Muscle layer of duodenum (tissue), 2 donors: ENCODE results near the gene DISC1.

Experiments used
- H3K27ac ChIP-seq: one replicate; pipeline ENCODE4 v1.7.0; 2013; ENCODE audit warnings: mild to moderate bottlenecking, low read length
- H3K27me3 ChIP-seq: one replicate; pipeline ENCODE4 v1.7.0; 2013; ENCODE audit warnings: low read depth, mild to moderate bottlenecking, control low read depth, low read length
- H3K36me3 ChIP-seq, 2 donors: one replicate each; pipeline ENCODE4 v1.7.0; 2013; ENCODE audit warnings: low read length in 2 of 2, control low read depth in 1 of 2, mild to moderate bottlenecking in 1 of 2; ENCODE audit not compliant: insufficient read depth in 2 of 2, control insufficient read depth in 1 of 2
- H3K4me1 ChIP-seq, 2 donors: one replicate each; pipeline ENCODE4 v1.7.0; 2013; ENCODE audit warnings: low read length in 2 of 2, mild to moderate bottlenecking in 2 of 2, control low read depth in 1 of 2, moderate library complexity in 1 of 2; ENCODE audit not compliant: insufficient read depth in 2 of 2, control insufficient read depth in 1 of 2
- H3K4me3 ChIP-seq, 2 donors: one replicate each; pipeline ENCODE4 v1.7.0; 2013; ENCODE audit warnings: low read length in 2 of 2, low read depth in 1 of 2, mild to moderate bottlenecking in 1 of 2
- H3K9me3 ChIP-seq, 2 donors: one replicate each; pipeline ENCODE4 v1.7.0; 2013; ENCODE audit warnings: low read length in 2 of 2, control low read depth in 1 of 2, mild to moderate bottlenecking in 1 of 2; ENCODE audit not compliant: control insufficient read depth in 1 of 2
- donor health status: healthy.

The DISC1 gene

GRCh38 chr1:231810415-231810814, 183.8 kb downstream of the DISC1 start:
- Histone ChIP-seq H3K36me3 (no peaks in the 10 kb centered on the region), H3K27ac (no peak overlapping the region), H3K27me3 (no peaks in the 10 kb centered on the region), H3K4me3 (no peak overlapping the region), H3K9me3 (no peaks in the 10 kb centered on the region), H3K4me1 (no peaks in the 10 kb centered on the region)

GRCh38 chr1:231814021-231814420, 187.4 kb downstream of the DISC1 start:
- Histone ChIP-seq H3K27ac (no peak overlapping the region), H3K9me3 (no peaks in the 10 kb centered on the region), H3K4me3 (no peak overlapping the region), H3K4me1 (no peaks in the 10 kb centered on the region), H3K36me3 (no peaks in the 10 kb centered on the region), H3K27me3 (no peaks in the 10 kb centered on the region)

- Histone ChIP-seq H3K36me3 (no peaks in the 10 kb centered on the region), H3K27me3 (no peaks in the 10 kb centered on the region), H3K27ac (no peak overlapping the region), H3K4me3 (no peak overlapping the region), H3K4me1 (no peaks in the 10 kb centered on the region), H3K9me3 (no peaks in the 10 kb centered on the region)
Measured at GRCh38 chr1:231814521-231814920, 187.9 kb downstream of the DISC1 start.

GRCh38 chr1:231817801-231818200, 191.2 kb downstream of the DISC1 start:
- Histone ChIP-seq H3K9me3 (no peaks in the 10 kb centered on the region), H3K4me1 (no peaks in the 10 kb centered on the region), H3K4me3 (no peak overlapping the region), H3K36me3 (no peaks in the 10 kb centered on the region), H3K27me3 (no peaks in the 10 kb centered on the region), H3K27ac (no peak overlapping the region)

GRCh38 chr1:231818337-231818736, 191.7 kb downstream of the DISC1 start:
- no peaks in the 10 kb centered on the region for H3K9me3 ChIP-seq

GRCh38 chr1:231821281-231821680, 194.7 kb downstream of the DISC1 start:
- H3K27ac ChIP-seq, result no peak overlapping the region
- no peaks in the 10 kb centered on the region for H3K9me3 ChIP-seq
- no peaks in the 10 kb centered on the region for H3K36me3 ChIP-seq
- H3K27me3 ChIP-seq, result no peaks in the 10 kb centered on the region
- H3K4me3 ChIP-seq, result no peak overlapping the region
- no peaks in the 10 kb centered on the region for H3K4me1 ChIP-seq

More at GRCh38 chr1:231818337-231818736, 191.7 kb downstream of the DISC1 start:
- Histone ChIP-seq H3K4me1 (no peaks in the 10 kb centered on the region), H3K27ac (no peak overlapping the region), H3K27me3 (no peaks in the 10 kb centered on the region), H3K36me3 (no peaks in the 10 kb centered on the region), H3K4me3 (no peak overlapping the region)

GRCh38 chr1:231822041-231822440, 195.5 kb downstream of the DISC1 start:
- no peaks in the 10 kb centered on the region for H3K4me1 ChIP-seq

GRCh38 chr1:231826566-231826965, 200.0 kb downstream of the DISC1 start:
- H3K9me3 ChIP-seq, result no peaks in the 10 kb centered on the region
- no peak overlapping the region for H3K4me3 ChIP-seq
- no peaks in the 10 kb centered on the region for H3K27me3 ChIP-seq
- peaks cover 0 to 9% of the 10 kb centered on the region in 2 donors for H3K4me1 ChIP-seq
- no peaks in the 10 kb centered on the region for H3K36me3 ChIP-seq
- no peak overlapping the region for H3K27ac ChIP-seq

More at GRCh38 chr1:231822041-231822440, 195.5 kb downstream of the DISC1 start:
- H3K9me3 ChIP-seq, result no peaks in the 10 kb centered on the region
- H3K4me3 ChIP-seq, result no peak overlapping the region
- no peak overlapping the region for H3K27ac ChIP-seq
- H3K27me3 ChIP-seq, result no peaks in the 10 kb centered on the region
- H3K36me3 ChIP-seq, result no peaks in the 10 kb centered on the region

GRCh38 chr1:231827337-231828105, 200.9 kb downstream of the DISC1 start:
- Histone ChIP-seq H3K27me3 (no peaks in the 10 kb centered on the region), H3K4me3 (no peak overlapping the region), H3K36me3 (no peaks in the 10 kb centered on the region), H3K27ac (no peak overlapping the region), H3K9me3 (no peaks in the 10 kb centered on the region), H3K4me1 (peaks cover 0 to 9% of the 10 kb centered on the region in 2 donors)

- Histone ChIP-seq H3K27me3 (no peaks in the 10 kb centered on the region), H3K27ac (no peak overlapping the region)
Measured at GRCh38 chr1:231828182-231828920, 201.8 kb downstream of the DISC1 start.

GRCh38 chr1:231829332-231829731, 202.7 kb downstream of the DISC1 start:
- Histone ChIP-seq H3K36me3 (no peaks in the 10 kb centered on the region), H3K27ac (no peak overlapping the region), H3K27me3 (no peaks in the 10 kb centered on the region), H3K9me3 (no peaks in the 10 kb centered on the region), H3K4me1 (peaks cover 0 to 9% of the 10 kb centered on the region in 2 donors), H3K4me3 (no peak overlapping the region)

More at GRCh38 chr1:231828182-231828920, 201.8 kb downstream of the DISC1 start:
- Histone ChIP-seq H3K4me3 (no peak overlapping the region), H3K9me3 (no peaks in the 10 kb centered on the region), H3K36me3 (no peaks in the 10 kb centered on the region), H3K4me1 (peaks cover 0 to 9% of the 10 kb centered on the region in 2 donors)
